AG08395 (cell line): Measurements from ENCODE around the gene ADK.
"Not testable (repeated sequence)": the region's sequence is repeated elsewhere in the genome, so short reads cannot be mapped to it uniquely, and the experiment has no call there.

ENCODE experiments used
- DNase-seq: peaks from one replicate; pipeline ENCODE4 v3.0.0; 2012; ENCODE audit warnings: mixed read lengths, low spot score

ADK gene

GRCh38 chr10:74146980-74147379, 4.0 kb upstream of the ADK start:
- not testable (repeated sequence) for DNase-seq

GRCh38 chr10:74150204-74150989, 624 bp upstream of the ADK start, which contains the start of gene AP3M1:
Gene AP3M1, minus strand, starts transcription at chr10:74150828. Its CDS starts 12,449 bp downstream, at chr10:74138379.
- DNase-seq: peak; percentile 79

GRCh38 chr10:74151879-74152722, 1.1 kb downstream of the ADK start:
- no peak for DNase-seq

GRCh38 chr10:74153123-74153522, 2.1 kb downstream of the ADK start:
- DNase-seq: no peak

GRCh38 chr10:74153676-74154075, 2.7 kb downstream of the ADK start:
- no peak for DNase-seq

GRCh38 chr10:74156919-74157289, 5.9 kb downstream of the ADK start:
- no peak for DNase-seq

GRCh38 chr10:74160013-74160412, 9.0 kb downstream of the ADK start:
- no peak for DNase-seq

- DNase-seq: no peak
Measured at GRCh38 chr10:74163319-74164068, 12.5 kb downstream of the ADK start.

GRCh38 chr10:74164716-74165529, 13.9 kb downstream of the ADK start:
- DNase-seq: no peak

- DNase-seq: no peak
Measured at GRCh38 chr10:74165530-74165901, 14.5 kb downstream of the ADK start.

GRCh38 chr10:74167443-74167842, 16.4 kb downstream of the ADK start:
- no peak for DNase-seq

- DNase-seq: no peak
Measured at GRCh38 chr10:74171625-74172024, 20.6 kb downstream of the ADK start.

GRCh38 chr10:74174521-74174920, 23.5 kb downstream of the ADK start:
- DNase-seq: no peak

- DNase-seq: no peak
Measured at GRCh38 chr10:74175510-74176379, 24.7 kb downstream of the ADK start.

GRCh38 chr10:74176380-74177139, 25.5 kb downstream of the ADK start:
- peak; percentile 97 for DNase-seq

- peak; percentile 45 for DNase-seq
Measured at GRCh38 chr10:74177140-74177677, 26.2 kb downstream of the ADK start.

- DNase-seq: no peak
Measured at GRCh38 chr10:74178042-74178791, 27.2 kb downstream of the ADK start.

GRCh38 chr10:74179111-74179710, 28.2 kb downstream of the ADK start:
- DNase-seq: no peak
